Measurements from ENCODE around the gene BCOR. TPM values are rescaled to one million over a fixed set of nuclear protein-coding genes. Genes with fewer than 3 reads are reported as not detected.

BCOR gene
- total and polyA plus RNA-seq, 4 experiments from 2014 or later = 1.9 to 48.7 (median 27.0) TPM

GRCh38 chrX:40007756-40008705 is 89.7 kb downstream of the BCOR start:
- Histone ChIP-seq H3K27ac (ENCODE audit: low read depth, low read length) (no peak overlapping the region), H3K36me3 (ENCODE audit: insufficient read depth, low read length) (no peaks in the 10 kb centered on the region), H3K4me1 (ENCODE audit: insufficient read depth, low read length) (peaks cover 20% of the 10 kb centered on the region), H3K27me3 (ENCODE audit: insufficient read depth, low read length) (no peaks in the 10 kb centered on the region), H3K4me3 (ENCODE audit: low read length in 2 of 2) (no peak overlapping the region), H3K9me3 (ENCODE audit: control insufficient read depth in 1 of 2, low read length in 2 of 2) (no peaks in the 10 kb centered on the region)
- no peak for DNase-seq
- Mint-ChIP-seq H3K4me3 (peak overlapping the region in 5 of 8 donors; percentile 25 to 63 (median 46)), H3K9me3 (peaks cover 0 to 2% (median 0%) of the 10 kb centered on the region in 8 donors), H3K27ac (peak overlapping the region in 1 of 7 donors; percentile 26), H3K27me3 (peaks cover 5 to 14% of the 10 kb centered on the region in 2 donors), H3K4me1 (peaks cover 8 to 42% (median 27%) of the 10 kb centered on the region in 4 donors), H3K36me3 (no peaks in the 10 kb centered on the region)
- POLR2A ChIA-PET (ENCODE audit: partially characterized antibody) = no interaction called here
- intact Hi-C loops (cut with micrococcal nuclease) = no loop called here
- CTCF ChIA-PET (ENCODE audit: partially characterized antibody) = no interaction called here

GRCh38 chrX:40007131-40007755 is 90.5 kb downstream of the BCOR start:
- CTCF ChIA-PET (ENCODE audit: partially characterized antibody) = no interaction called here
- H3K4me3 ChIP-seq (ENCODE audit: low read length in 2 of 2) = no peak overlapping the region
- Mint-ChIP-seq H3K9me3 (peaks cover 0 to 2% (median 0%) of the 10 kb centered on the region in 8 donors), H3K27ac (no peak overlapping the region), H3K4me1 (peaks cover 6 to 38% (median 23%) of the 10 kb centered on the region in 4 donors), H3K36me3 (no peaks in the 10 kb centered on the region), H3K4me3 (peak overlapping the region in 3 of 8 donors; percentile 9 to 55 (median 43)), H3K27me3 (peaks cover 5 to 14% of the 10 kb centered on the region in 2 donors)
- H3K9me3 ChIP-seq (ENCODE audit: control insufficient read depth in 1 of 2, low read length in 2 of 2) = no peaks in the 10 kb centered on the region
- POLR2A ChIA-PET (ENCODE audit: partially characterized antibody) = interaction anchor here (0.9 kb wide), 1 partner anchor 146 kb away, joined by 3 read pairs; no protein-coding TSS in a partner anchor
- H3K4me1 ChIP-seq (ENCODE audit: insufficient read depth, low read length) = peaks cover 14% of the 10 kb centered on the region
- H3K27ac ChIP-seq (ENCODE audit: low read depth, low read length) = no peak overlapping the region
- H3K36me3 ChIP-seq (ENCODE audit: insufficient read depth, low read length) = no peaks in the 10 kb centered on the region
- no peak for DNase-seq
- intact Hi-C loops (cut with micrococcal nuclease) = no loop called here
- no peaks in the 10 kb centered on the region for H3K27me3 ChIP-seq (ENCODE audit: insufficient read depth, low read length)

- ChIA-PET CTCF (ENCODE audit: partially characterized antibody) (interaction anchor here (0.5 kb wide), 1 partner anchor 274 kb away, joined by 3 read pairs; no protein-coding TSS in a partner anchor), POLR2A (ENCODE audit: partially characterized antibody) (interaction anchor here (0.9 to 1.2 kb wide), 3 partner anchors 70 to 151 kb away, joined by 3 to 4 read pairs (median 3); no protein-coding TSS in a partner anchor)
- Mint-ChIP-seq H3K27me3 (peaks cover 5 to 13% of the 10 kb centered on the region in 2 donors), H3K36me3 (no peaks in the 10 kb centered on the region), H3K9me3 (peaks cover 0 to 2% (median 0%) of the 10 kb centered on the region in 8 donors), H3K27ac (no peak overlapping the region), H3K4me3 (peak overlapping the region in 7 of 8 donors; percentile 1 to 67 (median 54)), H3K4me1 (peaks cover 6 to 36% (median 23%) of the 10 kb centered on the region in 4 donors)
- Histone ChIP-seq H3K27ac (ENCODE audit: low read depth, low read length) (no peak overlapping the region), H3K4me1 (ENCODE audit: insufficient read depth, low read length) (peaks cover 14% of the 10 kb centered on the region), H3K27me3 (ENCODE audit: insufficient read depth, low read length) (no peaks in the 10 kb centered on the region), H3K9me3 (ENCODE audit: control insufficient read depth in 1 of 2, low read length in 2 of 2) (no peaks in the 10 kb centered on the region), H3K4me3 (ENCODE audit: low read length in 2 of 2) (no peak overlapping the region), H3K36me3 (ENCODE audit: insufficient read depth, low read length) (no peaks in the 10 kb centered on the region)
- peak in 1 of 5 donors; percentile 44 for DNase-seq
- intact Hi-C loops (cut with micrococcal nuclease) = no loop called here
Observed at GRCh38 chrX:40006106-40007017, 91.4 kb downstream of the BCOR start.

- Histone ChIP-seq H3K27ac (ENCODE audit: low read depth, low read length) (no peak overlapping the region), H3K9me3 (ENCODE audit: control insufficient read depth in 1 of 2, low read length in 2 of 2) (no peaks in the 10 kb centered on the region), H3K27me3 (ENCODE audit: insufficient read depth, low read length) (no peaks in the 10 kb centered on the region), H3K4me1 (ENCODE audit: insufficient read depth, low read length) (peaks cover 14% of the 10 kb centered on the region), H3K4me3 (ENCODE audit: low read length in 2 of 2) (peak overlapping the region in 1 of 2 donors; percentile 24), H3K36me3 (ENCODE audit: insufficient read depth, low read length) (no peaks in the 10 kb centered on the region)
- peak overlapping the region in 1 of 7 donors; percentile 36 for H3K27ac Mint-ChIP-seq
- peaks cover 6 to 34% (median 20%) of the 10 kb centered on the region in 4 donors for H3K4me1 Mint-ChIP-seq
- ChIA-PET CTCF (ENCODE audit: partially characterized antibody) (no interaction called here), POLR2A (ENCODE audit: partially characterized antibody) (interaction anchor here (0.9 to 1.2 kb wide), 2 partner anchors 69 to 150 kb away, joined by 3 to 4 read pairs; no protein-coding TSS in a partner anchor)
- no peaks in the 10 kb centered on the region for H3K36me3 Mint-ChIP-seq
- DNase-seq = no peak
- H3K4me3 Mint-ChIP-seq = peak overlapping the region; percentile 31 to 86 (median 66)
- H3K9me3 Mint-ChIP-seq = peaks cover 0 to 2% (median 0%) of the 10 kb centered on the region in 8 donors
- peaks cover 5 to 13% of the 10 kb centered on the region in 2 donors for H3K27me3 Mint-ChIP-seq
- intact Hi-C loops (cut with micrococcal nuclease) = no loop called here
Observed at GRCh38 chrX:40005292-40006011, 92.3 kb downstream of the BCOR start.

- ChIA-PET POLR2A (ENCODE audit: partially characterized antibody) (no interaction called here), CTCF (ENCODE audit: partially characterized antibody) (no interaction called here)
- no peak overlapping the region for H3K27ac Mint-ChIP-seq
- Histone ChIP-seq H3K4me1 (ENCODE audit: insufficient read depth, low read length) (peaks cover 13% of the 10 kb centered on the region), H3K9me3 (ENCODE audit: control insufficient read depth in 1 of 2, low read length in 2 of 2) (no peaks in the 10 kb centered on the region), H3K27me3 (ENCODE audit: insufficient read depth, low read length) (no peaks in the 10 kb centered on the region), H3K4me3 (ENCODE audit: low read length in 2 of 2) (peak overlapping the region in 1 of 2 donors; percentile 24), H3K36me3 (ENCODE audit: insufficient read depth, low read length) (no peaks in the 10 kb centered on the region), H3K27ac (ENCODE audit: low read depth, low read length) (no peak overlapping the region)
- no peaks in the 10 kb centered on the region for H3K36me3 Mint-ChIP-seq
- H3K4me3 Mint-ChIP-seq = peak overlapping the region in 3 of 8 donors; percentile 30 to 66 (median 31)
- intact Hi-C loops (cut with micrococcal nuclease) = no loop called here
- no peak for DNase-seq
- peaks cover 3 to 10% of the 10 kb centered on the region in 2 donors for H3K27me3 Mint-ChIP-seq
- H3K9me3 Mint-ChIP-seq = peaks cover 0 to 2% (median 0%) of the 10 kb centered on the region in 8 donors
- peaks cover 6 to 29% (median 15%) of the 10 kb centered on the region in 4 donors for H3K4me1 Mint-ChIP-seq
Observed at GRCh38 chrX:40004921-40005291, 92.9 kb downstream of the BCOR start.

GRCh38 chrX:40004246-40004535 is 93.6 kb downstream of the BCOR start:
- CTCF ChIA-PET (ENCODE audit: partially characterized antibody) = no interaction called here

More at GRCh38 chrX:40004246-40004535, 93.6 kb downstream of the BCOR start:
- Histone ChIP-seq H3K4me1 (ENCODE audit: insufficient read depth, low read length) (peaks cover 5% of the 10 kb centered on the region), H3K36me3 (ENCODE audit: insufficient read depth, low read length) (no peaks in the 10 kb centered on the region), H3K9me3 (ENCODE audit: control insufficient read depth in 1 of 2, low read length in 2 of 2) (no peaks in the 10 kb centered on the region), H3K27me3 (ENCODE audit: insufficient read depth, low read length) (no peaks in the 10 kb centered on the region), H3K27ac (ENCODE audit: low read depth, low read length) (no peak overlapping the region), H3K4me3 (ENCODE audit: low read length in 2 of 2) (no peak overlapping the region)
- Mint-ChIP-seq H3K27ac (no peak overlapping the region), H3K36me3 (no peaks in the 10 kb centered on the region), H3K27me3 (peaks cover 3 to 10% of the 10 kb centered on the region in 2 donors), H3K4me3 (peak overlapping the region in 2 of 8 donors; percentile 51 to 52), H3K9me3 (peaks cover 0 to 2% (median 0%) of the 10 kb centered on the region in 8 donors), H3K4me1 (peaks cover 5 to 24% (median 14%) of the 10 kb centered on the region in 4 donors)
- intact Hi-C loops (cut with micrococcal nuclease) = no loop called here
- no peak for DNase-seq
- POLR2A ChIA-PET (ENCODE audit: partially characterized antibody) = no interaction called here

Data from CD4-positive, alpha-beta memory T cell (primary cell).